Stimulated activated naive CD4-positive, alpha-beta T cell treated with Interleukin-2 at 50 U/mL for 16 hours (primary cell): ENCODE results near the gene FAM210B.
"Not testable (repeated sequence)": the region's sequence is repeated elsewhere in the genome, so short reads cannot be mapped to it uniquely, and the experiment has no call there.

Source experiments
- DNase-seq: peaks from one replicate; lab custom pipeline; 2025; lab: John Stamatoyannopoulos, UW

The FAM210B gene

DNA sequence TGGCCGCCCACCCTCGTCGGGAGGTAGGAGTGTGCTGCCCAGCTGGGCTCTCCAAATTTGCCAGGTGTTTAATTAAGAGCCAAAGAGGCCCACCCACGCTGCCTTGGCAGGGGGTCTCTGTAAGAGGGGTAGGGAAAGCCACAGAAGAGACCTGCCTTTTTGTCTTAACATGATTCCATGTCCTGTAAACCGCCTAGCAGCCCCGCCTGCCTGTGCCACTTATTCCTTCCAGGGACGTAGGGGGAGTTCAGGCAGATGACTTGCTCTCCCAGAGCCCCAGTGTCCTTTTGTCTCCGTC lies 2.1 kb downstream of the FAM210B start:
- no peak for DNase-seq

DNA sequence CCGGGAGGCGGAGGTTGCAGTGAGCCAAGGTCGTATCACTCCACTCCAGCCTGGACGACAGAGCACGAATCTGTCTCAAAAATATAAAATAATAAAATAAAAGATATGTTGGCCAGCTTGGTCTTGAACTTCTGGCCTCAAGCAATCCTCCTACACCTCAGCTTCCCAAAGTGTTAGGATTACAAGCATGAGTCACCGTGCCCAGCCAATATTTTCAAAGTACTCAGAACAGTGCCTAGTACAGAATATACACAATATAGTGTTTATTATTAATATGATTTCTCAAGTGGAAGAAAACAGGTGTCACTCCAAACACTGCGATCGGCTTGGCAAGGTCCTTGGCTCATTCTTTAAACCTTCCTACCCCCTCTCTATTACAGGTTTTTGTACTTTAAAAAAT lies 3.1 kb downstream of the FAM210B start:
- DNase-seq: no peak

DNA sequence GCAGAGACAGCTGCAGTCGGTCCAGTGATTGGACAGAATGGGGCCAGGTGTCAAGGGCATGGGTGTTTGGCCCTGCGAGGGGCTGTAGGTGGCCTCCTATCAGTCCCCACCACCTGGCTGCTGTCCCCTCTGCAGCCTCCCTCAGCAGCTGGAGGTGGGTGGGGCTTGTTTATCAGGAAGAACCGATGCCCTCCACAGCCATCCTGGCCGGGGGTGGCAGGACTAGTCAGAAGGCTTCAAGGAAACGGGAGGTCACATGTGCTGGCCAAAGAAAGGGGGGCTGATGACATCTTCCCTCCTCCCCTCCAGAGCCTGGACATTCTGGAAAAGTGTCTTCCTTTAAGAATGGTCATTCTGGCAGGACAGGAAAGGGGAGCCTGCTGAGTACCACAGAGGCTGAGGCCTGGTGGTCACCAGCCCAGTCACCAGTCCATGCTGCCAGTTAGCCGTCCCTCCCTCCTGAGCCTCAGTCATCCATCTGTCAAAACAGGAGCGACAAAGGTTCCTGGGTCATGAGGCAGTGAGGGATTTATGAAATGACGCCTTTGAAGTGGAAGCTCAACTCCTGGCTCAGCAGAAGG lies 4.1 kb downstream of the FAM210B start:
- DNase-seq: no peak

DNA sequence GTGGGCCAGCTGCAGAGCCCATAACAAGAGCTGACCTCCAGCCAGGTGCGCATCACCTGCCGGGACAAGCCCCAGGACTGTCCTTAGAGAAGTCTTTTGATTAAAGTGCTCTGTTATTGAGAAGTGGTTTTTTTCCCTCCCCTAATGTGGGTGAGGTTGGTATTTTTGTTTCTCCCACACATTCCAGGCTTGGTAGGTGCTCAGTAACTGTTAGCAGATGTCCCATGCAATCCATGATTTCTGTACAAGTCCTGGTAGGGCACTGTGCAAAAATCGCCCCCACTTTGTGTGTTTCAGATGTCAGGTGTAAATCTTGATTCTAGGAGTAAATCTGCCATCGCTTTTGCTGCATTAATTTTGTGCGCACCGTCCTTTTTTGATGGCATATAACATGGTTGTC lies 4.7 kb downstream of the FAM210B start:
- DNase-seq: no peak

DNA sequence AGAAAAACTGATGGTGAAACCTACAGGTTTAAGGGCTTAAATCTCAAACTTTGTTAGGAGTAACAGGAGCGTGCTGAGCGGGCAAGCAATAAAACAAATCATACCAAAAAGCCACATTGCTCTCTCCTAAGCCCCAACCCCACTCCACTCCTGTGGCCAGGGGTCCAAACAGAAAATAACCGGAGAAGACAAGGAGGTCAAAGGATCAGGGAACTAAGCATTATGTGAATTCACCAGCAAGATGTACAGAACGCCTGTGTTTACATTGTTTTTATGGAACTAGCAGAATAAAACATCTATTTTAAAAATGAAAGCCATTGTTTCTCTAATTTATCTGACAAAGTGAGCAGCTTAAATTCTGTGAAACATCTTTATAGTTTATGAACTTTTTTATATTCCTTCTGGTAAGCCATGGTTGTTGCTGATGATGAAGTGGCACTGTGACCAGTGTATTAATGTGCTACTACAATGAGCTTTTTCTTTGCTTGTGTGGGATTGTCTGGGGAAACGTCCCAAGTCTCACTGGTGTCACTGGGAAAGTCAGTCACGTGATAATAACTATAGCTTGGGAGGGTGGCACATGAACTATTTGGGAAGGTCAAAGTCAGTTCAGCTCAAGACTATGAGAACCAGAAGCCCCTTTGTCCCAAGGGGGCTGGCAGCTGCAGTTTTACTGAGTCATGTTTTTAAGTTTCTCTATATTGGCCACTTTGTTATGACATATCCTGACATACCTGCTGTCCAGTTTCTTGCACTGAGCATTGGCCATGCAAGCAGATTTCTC lies 9.8 kb downstream of the FAM210B start:
- DNase-seq: no peak

DNA sequence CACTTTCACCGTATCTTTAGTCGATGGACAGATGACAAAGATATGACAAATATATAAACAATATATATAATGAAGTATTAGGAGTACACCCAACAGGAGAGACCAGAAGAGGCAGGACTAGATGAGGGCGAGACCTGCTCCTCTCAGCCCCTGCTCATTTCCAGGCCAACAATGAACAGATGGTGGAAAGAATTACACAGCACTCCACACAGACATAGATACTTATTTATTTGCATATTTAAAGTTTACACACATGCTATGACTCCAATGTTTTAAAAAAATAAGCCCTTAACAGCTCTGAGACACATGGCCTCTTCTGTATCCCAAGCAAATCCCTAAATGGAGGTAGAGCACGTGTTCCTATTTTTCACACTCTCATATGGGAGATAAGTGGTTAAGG lies 10.4 kb downstream of the FAM210B start:
- no peak for DNase-seq

DNA sequence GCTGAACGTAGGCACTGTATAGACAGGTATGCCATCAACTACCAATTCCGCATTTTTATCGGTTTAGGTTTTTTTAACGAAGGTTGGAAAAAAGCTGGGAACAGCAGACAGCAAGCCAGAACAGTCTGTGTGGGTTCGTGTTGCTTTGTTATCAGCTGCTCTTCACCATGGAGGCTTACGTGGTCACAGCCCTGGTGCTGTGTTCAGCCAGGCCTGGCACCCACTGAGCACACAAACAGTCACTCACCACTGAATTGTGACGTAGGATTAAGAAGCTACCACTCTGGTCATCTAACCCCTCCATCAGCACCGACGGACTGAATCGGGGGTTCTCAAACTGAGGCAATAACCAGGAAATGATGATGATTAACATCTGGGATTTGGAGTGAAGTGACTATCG lies 13.2 kb downstream of the FAM210B start:
- DNase-seq: no peak

DNA sequence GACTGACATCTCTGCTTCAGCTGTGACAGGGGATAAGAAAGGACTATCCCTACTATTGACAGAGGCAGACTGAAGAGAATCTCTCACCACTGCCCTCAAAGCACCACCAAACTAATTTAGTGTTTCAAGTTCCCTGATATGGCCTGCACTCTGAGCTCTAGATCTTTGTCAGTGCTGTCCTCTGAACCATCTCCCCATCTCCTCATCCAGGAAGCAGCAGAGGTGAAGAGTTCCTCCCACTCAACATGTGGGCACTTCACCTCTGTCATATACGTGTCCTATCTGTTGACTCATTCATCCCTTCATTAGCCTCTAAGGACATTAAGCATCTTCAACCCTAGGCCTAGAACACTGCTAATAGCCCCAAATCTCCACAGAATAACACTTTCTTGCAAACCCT lies 14.1 kb downstream of the FAM210B start:
- no peak for DNase-seq

DNA sequence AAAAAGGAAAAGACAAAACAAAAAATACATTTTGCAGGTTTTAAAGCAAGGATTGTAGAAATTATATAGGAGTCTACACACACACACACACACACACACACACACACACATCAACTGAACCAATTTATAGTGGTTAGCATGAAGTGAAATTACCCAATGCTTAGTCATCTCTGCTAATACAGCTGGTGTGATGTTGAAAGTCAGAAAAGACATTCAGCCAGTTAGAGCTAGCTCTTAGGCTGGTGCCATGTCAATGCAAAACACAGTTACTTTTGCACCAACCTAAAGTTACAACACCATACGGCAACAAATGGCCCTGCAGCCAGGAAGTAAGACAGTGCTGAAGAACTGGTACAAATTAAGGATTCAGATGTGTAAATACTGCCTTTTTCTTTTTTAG lies 15.2 kb downstream of the FAM210B start:
- DNase-seq: no peak

DNA sequence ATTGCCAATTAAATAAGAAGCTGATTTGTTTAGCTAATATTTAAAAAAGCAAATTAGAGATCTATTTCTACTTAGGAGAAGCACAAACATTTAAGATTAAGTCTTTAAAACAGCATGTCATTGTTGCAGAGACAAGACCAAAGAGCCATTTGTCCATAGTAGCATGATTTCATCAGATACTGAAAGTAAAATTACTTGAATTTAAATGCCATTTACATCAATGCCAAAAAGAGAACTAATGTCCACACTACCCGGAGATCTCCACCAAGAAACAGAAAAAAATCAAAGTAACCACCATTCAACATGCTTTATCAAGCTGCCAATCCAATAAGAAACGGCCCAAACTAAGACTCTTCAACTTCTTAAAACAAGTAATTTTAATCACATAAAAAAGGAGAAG lies 17.6 kb downstream of the FAM210B start:
- DNase-seq: no peak

DNA sequence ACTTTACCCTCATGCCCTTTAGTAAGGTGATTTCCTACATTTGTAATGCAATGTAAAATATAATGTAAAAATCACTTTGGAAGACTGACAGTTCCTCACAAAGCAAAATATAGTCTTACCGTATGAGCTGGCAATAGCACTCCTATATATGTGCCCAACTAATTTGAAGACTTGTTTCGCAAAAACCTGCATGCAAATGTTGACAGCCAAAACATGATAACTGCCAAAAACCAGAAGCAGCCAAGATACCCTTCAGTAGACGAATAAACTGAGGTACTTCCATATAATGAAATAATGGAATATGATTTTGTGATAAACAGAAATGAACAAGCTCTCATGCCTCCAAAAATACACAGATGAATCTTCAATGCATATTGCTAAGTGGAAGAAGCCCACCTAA lies 19.6 kb downstream of the FAM210B start:
- DNase-seq: no peak

DNA sequence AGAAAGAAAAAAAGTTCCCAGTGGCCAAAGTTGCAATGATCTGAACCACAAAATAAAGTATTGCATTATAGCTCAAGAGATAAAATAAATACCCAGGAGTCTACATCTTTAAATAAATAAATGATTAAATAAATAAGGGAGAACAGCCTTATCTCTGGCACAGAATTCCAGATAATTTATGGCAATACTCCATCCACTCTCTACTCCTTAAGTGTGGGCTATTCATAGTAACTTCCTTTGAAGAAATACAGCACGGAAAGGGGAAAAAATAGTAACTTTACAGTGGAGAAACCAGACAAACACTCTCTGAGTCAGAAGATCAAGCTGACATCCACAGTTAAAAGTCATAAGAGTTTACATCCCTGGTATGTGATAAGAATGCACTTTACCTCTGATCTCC lies 21.6 kb downstream of the FAM210B start:
- DNase-seq: no peak

DNA sequence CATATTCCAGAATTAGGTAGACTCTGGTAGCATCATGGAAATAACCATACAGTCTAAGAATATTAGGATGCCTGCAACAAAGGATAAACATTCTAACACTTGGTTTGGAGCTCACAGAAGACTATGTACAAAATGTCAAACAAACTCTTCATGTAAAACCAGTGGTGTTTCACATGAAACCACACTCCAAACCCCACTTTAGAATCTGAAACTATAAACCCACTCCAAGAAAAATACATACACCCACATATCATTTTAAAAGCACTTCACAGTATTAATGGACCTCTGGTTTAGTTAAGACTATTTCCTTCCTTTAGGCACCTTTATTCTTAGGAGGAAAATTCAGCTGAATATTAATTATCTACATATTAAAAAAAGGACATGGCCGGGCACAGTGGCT lies 22.7 kb downstream of the FAM210B start:
- DNase-seq: no peak

DNA sequence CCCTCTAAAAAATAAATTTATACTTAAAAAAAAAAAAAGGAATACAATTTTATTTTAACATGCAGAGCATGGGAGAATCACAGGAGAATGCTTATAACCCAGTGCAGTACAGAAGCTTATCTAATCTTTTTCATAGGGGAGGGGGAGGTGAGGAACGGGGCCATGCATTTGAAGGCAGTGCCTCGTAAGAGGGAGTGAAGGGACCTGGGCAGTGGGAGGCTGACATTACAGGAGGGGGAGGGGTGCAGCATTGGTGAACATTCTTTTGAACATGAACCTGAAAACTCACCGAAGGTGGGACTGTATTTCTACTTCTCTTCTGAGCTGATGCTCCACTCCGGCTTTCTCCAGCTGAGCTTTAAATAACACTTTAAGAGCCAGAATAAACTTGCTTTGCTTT lies 23.9 kb downstream of the FAM210B start:
- DNase-seq: no peak

DNA sequence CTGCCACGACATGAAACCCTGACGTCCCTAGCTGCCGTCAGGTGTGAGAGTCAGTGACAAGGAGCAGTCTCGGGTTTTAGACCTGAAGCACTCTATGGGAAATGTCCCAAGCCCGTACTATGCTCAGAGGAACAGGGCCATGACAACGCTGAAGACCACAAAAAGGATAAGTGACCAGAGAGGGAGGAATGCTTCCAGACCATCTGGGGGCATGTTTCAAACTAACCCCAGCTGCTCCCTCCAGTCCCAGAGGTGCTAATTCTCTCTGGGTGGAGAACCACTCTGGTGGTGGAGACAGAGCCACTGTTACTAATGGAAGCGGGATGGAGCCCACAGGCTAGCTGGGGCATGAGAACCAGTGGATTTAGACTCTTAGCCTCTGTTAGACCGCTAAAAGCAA lies 24.6 kb downstream of the FAM210B start:
- no peak for DNase-seq

DNA sequence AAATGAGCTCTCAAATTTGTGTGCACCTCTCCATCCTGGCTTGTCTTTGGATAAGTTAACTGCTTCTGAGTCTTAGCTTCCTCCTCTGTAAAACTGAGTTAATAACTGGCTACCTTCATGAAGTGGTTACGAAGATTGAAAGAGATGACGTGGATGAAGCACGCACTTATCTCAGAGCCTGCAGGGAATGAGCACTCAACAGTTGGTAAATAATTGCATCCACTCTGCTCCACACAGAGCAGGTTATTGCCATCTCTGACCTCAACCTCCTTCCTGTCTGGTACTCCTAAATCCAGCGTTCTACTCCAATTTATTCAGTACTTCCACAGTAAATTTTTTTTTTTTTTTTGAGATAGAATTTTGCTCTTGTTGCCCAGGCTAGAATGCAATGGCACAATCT lies 26.4 kb downstream of the FAM210B start:
- no peak for DNase-seq

DNA sequence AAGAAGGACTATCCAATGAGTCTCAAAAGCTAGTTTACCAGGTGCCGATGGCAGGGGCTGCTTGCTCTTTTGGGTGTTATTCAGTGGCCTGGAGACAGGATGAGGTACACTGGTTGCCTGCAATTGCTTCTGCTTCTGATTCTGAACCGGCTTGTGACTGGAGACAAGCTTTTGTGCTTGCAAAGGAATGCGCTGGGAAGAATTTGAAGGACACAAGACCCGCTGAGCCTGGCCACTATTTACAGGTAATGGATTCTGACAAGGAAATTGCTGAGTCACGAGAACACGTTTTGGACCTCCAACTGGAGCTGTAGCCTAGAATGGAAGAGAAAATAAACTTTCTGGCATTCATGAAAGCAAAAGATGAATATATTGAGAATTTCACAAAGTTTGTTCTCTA lies 27.4 kb downstream of the FAM210B start:
- DNase-seq: no peak

DNA sequence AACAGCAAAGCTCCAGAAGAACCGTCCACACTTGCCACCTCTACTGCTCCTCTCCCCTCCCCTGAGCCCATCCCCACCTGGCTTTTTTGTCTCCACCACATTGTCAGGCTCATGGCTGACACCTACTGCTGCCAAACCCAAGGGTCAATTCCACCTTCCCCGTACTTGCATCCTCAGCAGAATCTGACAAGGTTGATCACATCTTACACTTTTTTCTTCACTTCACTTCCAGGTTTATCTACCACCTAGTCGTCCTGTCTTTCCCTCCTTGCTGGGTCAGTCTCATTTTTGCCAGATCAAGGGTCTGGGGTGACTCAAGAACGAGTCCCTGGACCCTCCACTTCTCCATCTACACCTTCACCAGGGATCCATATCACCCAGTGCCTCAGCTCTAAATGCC lies 30.1 kb downstream of the FAM210B start:
- no peak for DNase-seq

DNA sequence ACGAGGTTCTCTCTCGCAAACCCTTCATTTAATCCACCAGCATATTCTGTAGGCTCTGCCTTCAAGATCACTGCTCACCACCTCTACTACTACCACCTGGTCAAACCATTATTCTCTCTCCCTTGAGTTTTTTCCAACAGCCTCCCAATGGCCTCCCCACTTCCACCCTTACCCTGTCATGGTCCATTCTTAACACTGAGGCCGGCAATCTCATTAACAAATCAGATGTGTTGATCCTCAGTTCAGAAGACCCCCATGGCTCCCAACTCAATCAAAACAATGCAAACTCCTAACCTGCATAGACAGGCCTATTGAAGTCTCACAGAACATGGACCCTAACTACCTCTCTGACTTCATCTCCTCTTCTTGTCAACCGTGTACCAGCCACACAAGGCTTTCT lies 31.0 kb downstream of the FAM210B start:
- DNase-seq: no peak

DNA sequence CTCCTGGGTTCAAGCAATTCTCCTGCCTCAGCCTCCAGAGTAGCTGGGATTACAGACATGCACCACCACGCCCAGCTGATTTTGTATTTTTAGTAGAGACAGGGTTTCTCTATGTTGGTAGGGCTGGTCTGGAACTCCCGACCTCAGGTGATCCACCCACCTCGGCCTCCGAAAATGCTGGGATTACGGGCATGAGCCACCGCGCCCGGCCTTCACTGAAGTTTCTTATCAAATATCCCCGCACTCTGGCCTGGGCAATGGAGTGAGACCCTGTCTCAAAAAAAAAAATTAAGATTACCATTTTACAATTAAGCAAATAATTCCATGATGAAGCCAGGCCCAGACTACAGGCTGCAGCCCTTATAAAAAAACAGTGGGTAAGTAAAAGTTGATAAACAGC lies 31.6 kb downstream of the FAM210B start:
- DNase-seq: not testable (repeated sequence)

DNA sequence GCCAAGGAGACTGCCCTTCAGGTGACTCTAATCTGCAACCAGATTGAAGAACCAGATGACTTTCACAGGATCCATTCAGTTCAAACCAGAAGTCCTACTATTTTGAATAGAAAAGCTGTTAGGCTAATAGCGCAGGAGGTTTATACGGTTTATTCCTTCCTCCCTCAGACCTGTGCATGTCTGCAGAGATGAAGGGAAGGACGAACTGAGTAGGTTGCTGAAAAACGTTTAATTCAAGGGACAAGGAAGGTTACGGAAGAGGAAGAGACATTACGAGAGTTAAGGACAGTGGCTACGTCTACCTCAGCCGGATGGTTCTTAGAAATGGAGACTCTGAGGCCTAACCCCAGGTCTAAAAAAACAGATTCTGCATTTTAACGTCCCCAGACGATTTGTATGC lies 32.3 kb downstream of the FAM210B start:
- no peak for DNase-seq

DNA sequence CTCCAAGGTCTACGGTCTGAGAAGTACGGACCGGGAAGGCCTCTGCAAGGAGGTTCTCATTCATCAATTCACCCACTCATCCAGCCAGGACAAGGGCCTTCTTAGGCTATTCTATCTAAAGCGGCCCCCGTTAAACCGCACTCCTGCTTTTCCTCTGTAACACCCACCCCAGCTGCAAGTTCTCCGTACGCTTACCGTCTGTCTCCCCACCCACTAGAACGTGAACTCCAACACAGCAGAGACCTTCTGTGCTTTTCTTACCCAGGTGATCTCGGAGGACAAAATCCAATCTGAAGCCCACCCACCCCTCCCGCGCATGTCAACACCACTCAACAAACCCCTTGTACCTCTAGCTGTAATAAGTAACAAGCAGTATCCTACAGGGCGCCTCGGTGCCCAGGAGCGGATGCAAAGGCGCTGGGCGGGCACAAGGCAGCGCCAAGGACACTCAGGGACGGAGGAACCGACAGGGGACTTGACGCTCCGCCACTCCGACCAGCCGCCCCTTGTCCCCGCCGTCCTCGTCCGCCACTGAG lies 32.9 kb downstream of the FAM210B start:
- peak; percentile 39 for DNase-seq

DNA sequence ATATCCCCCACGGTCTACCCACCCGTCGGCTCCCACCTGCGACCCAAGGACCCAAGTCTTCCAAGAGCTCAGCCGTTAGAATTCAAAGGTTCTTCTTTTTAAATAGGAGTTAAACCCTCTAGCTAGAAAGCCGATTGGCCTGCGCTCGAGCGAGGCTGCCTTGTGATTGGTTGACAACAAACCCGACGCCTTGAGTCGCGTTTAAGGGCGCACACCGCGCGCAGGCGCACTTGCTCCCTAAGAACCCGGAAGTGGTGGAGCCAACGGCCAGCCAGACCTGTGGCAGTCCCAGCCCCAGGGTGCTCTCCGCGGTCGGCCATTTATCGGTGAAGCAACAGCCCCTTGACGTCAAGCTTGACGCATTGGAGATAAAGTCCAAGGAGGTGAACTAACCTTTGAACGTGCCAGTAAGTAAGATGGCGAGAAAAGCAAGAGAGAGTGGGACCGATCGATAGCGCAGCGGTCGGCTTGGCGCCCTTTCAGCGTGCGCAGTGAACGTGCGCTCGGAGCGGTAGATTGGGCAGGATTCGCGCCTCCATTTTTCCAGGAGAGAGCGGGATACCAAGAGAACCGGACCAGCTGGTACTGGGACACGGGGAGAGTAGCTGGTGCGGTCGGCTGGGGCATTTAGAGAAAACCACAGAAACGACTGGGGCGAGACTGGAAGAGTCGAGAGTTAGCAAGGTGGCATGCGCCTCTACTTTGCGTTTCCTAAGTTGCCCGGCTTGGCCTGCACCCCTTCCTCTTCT lies 33.5 kb downstream of the FAM210B start, which contains the start of the genes AURKA and CSTF1:
Gene AURKA (minus strand): TSS at position 84 of the 749 bp plus-strand sequence. CDS start 4,018 bp downstream, outside the sequence.
Gene CSTF1 (plus strand): TSS at position 514 of the 749 bp plus-strand sequence. CDS start 2,908 bp downstream, outside the sequence.
- DNase-seq: peak; percentile 99
